HEK293 (cell line): ENCODE data around the gene ENKUR.

ENCODE experiments used
- CTCF ChIA-PET: fragments of 350-600 bp; formaldehyde crosslinking; extraction: SDS; loops from one replicate; lab custom pipeline; 2021; ENCODE audit warnings: antibody characterized with exemption; lab: Yijun Ruan, JAX
- POLR2A ChIA-PET: fragments of 300-600 bp; formaldehyde crosslinking; extraction: SDS; loops from one replicate; lab custom pipeline; 2020; ENCODE audit warnings: antibody characterized with exemption, inconsistent platforms; lab: Yijun Ruan, JAX
- H3K27ac ChIP-seq: fragments of 200-500 bp; sonication (Bioruptor generic); 2 replicates; pipeline ENCODE4 v1.5.1; 2014; ENCODE audit warnings: low read depth, low read length, control low read depth, inconsistent platforms; ENCODE audit errors: extremely low read depth
- H3K36me3 ChIP-seq, 2 experiments: fragments of 200-500 bp in 1 of 2; sonication (Bioruptor generic) in 1 of 2; 1 replicate in 1 of 2; 2 replicates in 1 of 2; pipeline ENCODE4 v1.5.1; 2014 to 2017; ENCODE audit warnings: inconsistent platforms in 2 of 2, low read length in 2 of 2; ENCODE audit not compliant: control insufficient read depth in 2 of 2, insufficient read depth in 1 of 2
- H3K4me1 ChIP-seq: fragments of 200-500 bp; sonication (Bioruptor generic); 2 replicates; pipeline ENCODE4 v1.5.1; 2014; ENCODE audit warnings: mild to moderate bottlenecking, low read length, inconsistent platforms; ENCODE audit not compliant: control insufficient read depth, insufficient read depth
- H3K4me3 ChIP-seq: 2 replicates; pipeline ENCODE4 v1.5.1; 2011; ENCODE audit warnings: low read depth, mild to moderate bottlenecking, control low read depth, low read length, moderate library complexity
- H3K9me3 ChIP-seq: fragments of 200-500 bp; sonication (Bioruptor generic); 2 replicates; pipeline ENCODE4 v1.5.1; 2014; ENCODE audit warnings: low read depth, low read length, inconsistent platforms; ENCODE audit not compliant: control insufficient read depth, insufficient read depth
- CTCF ChIP-seq: fragments of 450-650 bp; formaldehyde crosslinking; IDR thresholded peaks from 2 replicates; pipeline ENCODE4 v1.5.1; 2016; ENCODE audit warnings: missing biosample characterization, missing genetic modification characterization
- GLIS1 ChIP-seq: fragments of 450-650 bp; formaldehyde crosslinking; IDR thresholded peaks from 2 replicates; pipeline ENCODE4 v1.5.1; 2016; ENCODE audit warnings: missing biosample characterization, missing genetic modification characterization
- IKZF3 ChIP-seq: fragments of 450-650 bp; IDR thresholded peaks from 2 replicates; pipeline ENCODE4 v1.5.0; 2018; ENCODE audit warnings: missing biosample characterization, mild to moderate bottlenecking, missing genetic modification characterization, moderate library complexity
- PBX3 ChIP-seq: sonication (generic); formaldehyde crosslinking; IDR thresholded peaks from 2 replicates; pipeline ENCODE4 v1.8.1; 2022; ENCODE audit warnings: mild to moderate bottlenecking, moderate library complexity, missing genetic modification reagents
- WT1 ChIP-seq: fragments of 450-650 bp; formaldehyde crosslinking; IDR thresholded peaks from 2 replicates; pipeline ENCODE4 v1.5.1; 2016; ENCODE audit warnings: missing biosample characterization, missing genetic modification characterization
- ZNF18 ChIP-seq: fragments of 450-650 bp; formaldehyde crosslinking; IDR thresholded peaks from 2 replicates; pipeline ENCODE4 v1.5.1; 2016; ENCODE audit warnings: missing biosample characterization, missing genetic modification characterization
- ZNF19 ChIP-seq: fragments of 450-650 bp; formaldehyde crosslinking; IDR thresholded peaks from 2 replicates; pipeline ENCODE4; 2016; ENCODE audit warnings: missing biosample characterization, missing genetic modification characterization, low read depth
- ZNF341 ChIP-seq: fragments of 450-650 bp; formaldehyde crosslinking; IDR thresholded peaks from 2 replicates; pipeline ENCODE4; 2016; ENCODE audit warnings: low read depth, missing biosample characterization, missing genetic modification characterization
- ZNF426 ChIP-seq: fragments of 450-650 bp; formaldehyde crosslinking; IDR thresholded peaks from 2 replicates; pipeline ENCODE4 v1.5.1; 2017; ENCODE audit warnings: missing biosample characterization, missing genetic modification characterization, mild to moderate bottlenecking, inconsistent platforms, moderate library complexity
- ZNF785 ChIP-seq: fragments of 450-650 bp; formaldehyde crosslinking; IDR thresholded peaks from 2 replicates; pipeline ENCODE4 v1.5.1; 2016; ENCODE audit warnings: missing biosample characterization, missing genetic modification characterization
- ZXDB ChIP-seq: fragments of 450-650 bp; formaldehyde crosslinking; IDR thresholded peaks from 2 replicates; pipeline ENCODE4 v1.5.1; 2016; ENCODE audit warnings: missing biosample characterization, missing genetic modification characterization
- TF ChIP-seq, protein P1 (sequence below): fragments of 450-650 bp; formaldehyde crosslinking; IDR thresholded peaks from 2 replicates; pipeline ENCODE4 v1.5.1; 2016; ENCODE audit warnings: missing biosample characterization, missing genetic modification characterization
- TF ChIP-seq, protein P2 (sequence below): fragments of 450-650 bp; formaldehyde crosslinking; IDR thresholded peaks from 2 replicates; pipeline ENCODE4 v1.5.1; 2016; ENCODE audit warnings: missing biosample characterization, missing genetic modification characterization
- TF ChIP-seq, protein P3 (sequence below): fragments of 450-650 bp; formaldehyde crosslinking; IDR thresholded peaks from 2 replicates; pipeline ENCODE4 v1.5.1; 2016; ENCODE audit warnings: missing biosample characterization, missing genetic modification characterization, low read depth
- TF ChIP-seq, protein P4 (sequence below): fragments of 450-650 bp; formaldehyde crosslinking; IDR thresholded peaks from 2 replicates; pipeline ENCODE4 v1.5.1; 2016; ENCODE audit warnings: missing biosample characterization, missing genetic modification characterization

The ENKUR gene

GRCh38 chr10:25029519-25029918 is 13.6 kb upstream of the ENKUR start:
- TF ChIP-seq, protein P1, sequence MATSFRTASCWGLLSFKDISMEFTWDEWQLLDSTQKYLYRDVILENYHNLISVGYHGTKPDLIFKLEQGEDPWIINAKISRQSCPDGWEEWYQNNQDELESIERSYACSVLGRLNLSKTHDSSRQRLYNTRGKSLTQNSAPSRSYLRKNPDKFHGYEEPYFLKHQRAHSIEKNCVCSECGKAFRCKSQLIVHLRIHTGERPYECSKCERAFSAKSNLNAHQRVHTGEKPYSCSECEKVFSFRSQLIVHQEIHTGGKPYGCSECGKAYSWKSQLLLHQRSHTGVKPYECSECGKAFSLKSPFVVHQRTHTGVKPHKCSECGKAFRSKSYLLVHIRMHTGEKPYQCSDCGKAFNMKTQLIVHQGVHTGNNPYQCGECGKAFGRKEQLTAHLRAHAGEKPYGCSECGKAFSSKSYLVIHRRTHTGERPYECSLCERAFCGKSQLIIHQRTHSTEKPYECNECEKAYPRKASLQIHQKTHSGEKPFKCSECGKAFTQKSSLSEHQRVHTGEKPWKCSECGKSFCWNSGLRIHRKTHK (tag by site-specific recombination) = no peak
- TF ChIP-seq, protein P2, sequence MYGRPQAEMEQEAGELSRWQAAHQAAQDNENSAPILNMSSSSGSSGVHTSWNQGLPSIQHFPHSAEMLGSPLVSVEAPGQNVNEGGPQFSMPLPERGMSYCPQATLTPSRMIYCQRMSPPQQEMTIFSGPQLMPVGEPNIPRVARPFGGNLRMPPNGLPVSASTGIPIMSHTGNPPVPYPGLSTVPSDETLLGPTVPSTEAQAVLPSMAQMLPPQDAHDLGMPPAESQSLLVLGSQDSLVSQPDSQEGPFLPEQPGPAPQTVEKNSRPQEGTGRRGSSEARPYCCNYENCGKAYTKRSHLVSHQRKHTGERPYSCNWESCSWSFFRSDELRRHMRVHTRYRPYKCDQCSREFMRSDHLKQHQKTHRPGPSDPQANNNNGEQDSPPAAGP (tag by site-specific recombination) = no peak
- no peak for TF ChIP-seq ZNF426
- TF ChIP-seq, protein P3, sequence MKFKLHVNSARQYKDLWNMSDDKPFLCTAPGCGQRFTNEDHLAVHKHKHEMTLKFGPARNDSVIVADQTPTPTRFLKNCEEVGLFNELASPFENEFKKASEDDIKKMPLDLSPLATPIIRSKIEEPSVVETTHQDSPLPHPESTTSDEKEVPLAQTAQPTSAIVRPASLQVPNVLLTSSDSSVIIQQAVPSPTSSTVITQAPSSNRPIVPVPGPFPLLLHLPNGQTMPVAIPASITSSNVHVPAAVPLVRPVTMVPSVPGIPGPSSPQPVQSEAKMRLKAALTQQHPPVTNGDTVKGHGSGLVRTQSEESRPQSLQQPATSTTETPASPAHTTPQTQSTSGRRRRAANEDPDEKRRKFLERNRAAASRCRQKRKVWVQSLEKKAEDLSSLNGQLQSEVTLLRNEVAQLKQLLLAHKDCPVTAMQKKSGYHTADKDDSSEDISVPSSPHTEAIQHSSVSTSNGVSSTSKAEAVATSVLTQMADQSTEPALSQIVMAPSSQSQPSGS (tag by site-specific recombination) = no peak
- TF ChIP-seq GLIS1 = no peak
- no peak for TF ChIP-seq ZNF341 (tag by site-specific recombination)
- no peak for TF ChIP-seq CTCF
- no peak for TF ChIP-seq IKZF3 (tag by site-specific recombination)
- no peak for TF ChIP-seq ZNF19 (tag by site-specific recombination)
- TF ChIP-seq ZNF18 (tag by site-specific recombination) = no peak
- no peak for TF ChIP-seq ZXDB
- TF ChIP-seq PBX3 (CRISPR knock-in tag) = no peak
- TF ChIP-seq WT1 (tag by site-specific recombination) = no peak
- TF ChIP-seq, protein P4, sequence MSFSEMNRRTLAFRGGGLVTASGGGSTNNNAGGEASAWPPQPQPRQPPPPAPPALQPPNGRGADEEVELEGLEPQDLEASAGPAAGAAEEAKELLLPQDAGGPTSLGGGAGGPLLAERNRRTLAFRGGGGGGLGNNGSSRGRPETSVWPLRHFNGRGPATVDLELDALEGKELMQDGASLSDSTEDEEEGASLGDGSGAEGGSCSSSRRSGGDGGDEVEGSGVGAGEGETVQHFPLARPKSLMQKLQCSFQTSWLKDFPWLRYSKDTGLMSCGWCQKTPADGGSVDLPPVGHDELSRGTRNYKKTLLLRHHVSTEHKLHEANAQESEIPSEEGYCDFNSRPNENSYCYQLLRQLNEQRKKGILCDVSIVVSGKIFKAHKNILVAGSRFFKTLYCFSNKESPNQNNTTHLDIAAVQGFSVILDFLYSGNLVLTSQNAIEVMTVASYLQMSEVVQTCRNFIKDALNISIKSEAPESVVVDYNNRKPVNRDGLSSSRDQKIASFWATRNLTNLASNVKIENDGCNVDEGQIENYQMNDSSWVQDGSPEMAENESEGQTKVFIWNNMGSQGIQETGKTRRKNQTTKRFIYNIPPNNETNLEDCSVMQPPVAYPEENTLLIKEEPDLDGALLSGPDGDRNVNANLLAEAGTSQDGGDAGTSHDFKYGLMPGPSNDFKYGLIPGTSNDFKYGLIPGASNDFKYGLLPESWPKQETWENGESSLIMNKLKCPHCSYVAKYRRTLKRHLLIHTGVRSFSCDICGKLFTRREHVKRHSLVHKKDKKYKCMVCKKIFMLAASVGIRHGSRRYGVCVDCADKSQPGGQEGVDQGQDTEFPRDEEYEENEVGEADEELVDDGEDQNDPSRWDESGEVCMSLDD (tag by site-specific recombination) = no peak
- TF ChIP-seq ZNF785 = no peak
- Histone ChIP-seq H3K9me3 (no peaks in the 10 kb centered on the region), H3K36me3 (no peaks in the 10 kb centered on the region), H3K4me1 (no peaks in the 10 kb centered on the region), H3K27ac (no peak overlapping the region), H3K4me3 (no peak overlapping the region)
- CTCF ChIA-PET = no interaction called here
- POLR2A ChIA-PET = no interaction called here
